H1 (cell line): ENCODE results near the gene DCDC2C. TPM values are rescaled to one million over a fixed set of nuclear protein-coding genes. Genes with fewer than 3 reads are reported as not detected.

ENCODE experiments used
- ATF3 ChIP-seq: IDR thresholded peaks from 2 replicates; pipeline ENCODE4 v1.6.1; 2011; ENCODE audit warnings: low read depth, mild to moderate bottlenecking, low read length; ENCODE audit not compliant: insufficient read depth
- BCL11A ChIP-seq, 2 experiments: IDR thresholded peaks; one replicate each; pipeline ENCODE4 v1.6.1; 2011; ENCODE audit warnings: low read depth in 2 of 2, low read length in 2 of 2, mild to moderate bottlenecking in 2 of 2
- CBX5 ChIP-seq: fragments of 300-800, 300-1000 bp; sonication (generic); IDR thresholded peaks from 2 replicates; pipeline ENCODE4 v1.7.1; 2016; ENCODE audit warnings: antibody characterized with exemption, low read length, low read depth
- RAD21 ChIP-seq, 2 experiments: IDR thresholded peaks in 1 of 2; conservative IDR thresholded peaks in 1 of 2; 2 replicates each; pipeline ENCODE4 v1.6.1; 2011; ENCODE audit warnings: low read depth in 2 of 2, low read length in 2 of 2, improper control_type of control experiment in 1 of 2, inconsistent platforms in 1 of 2, mild to moderate bottlenecking in 1 of 2, moderate library complexity in 1 of 2
- RFX5 ChIP-seq: IDR thresholded peaks from 2 replicates; pipeline ENCODE4 v1.6.1; 2011; ENCODE audit warnings: low read depth, low read length, improper control_type of control experiment, borderline replicate concordance
- SRF ChIP-seq: IDR thresholded peaks from 2 replicates; pipeline ENCODE4 v1.6.1; 2011; ENCODE audit warnings: mild to moderate bottlenecking, low read depth, low read length, moderate library complexity
- polyA plus RNA-seq, 7 experiments: library from polyadenylated mRNA; depleted of rRNA in 3 of 7; stranded (reverse) in 5 of 7; unstranded in 2 of 7; fragments of >200 nt in 5 of 7; fragments of 200-250 nt in 2 of 7; gene quantifications; 1 replicate in 5 of 7; 2 replicates in 1 of 7; 4 replicates in 1 of 7; pipeline versions ENCODE4 v1.2.1 to v1.2.3, GENCODE V29; 2011 to 2013; ENCODE audit warnings: missing spikeins in 2 of 7, mixed read lengths in 2 of 7
- total RNA-seq: library from RNA; stranded (reverse); fragmentation: NEBNext Ultra II Directional; extraction: Animal tissue kit (Norgen Biotek cat#: 25700); gene quantifications from 2 replicates; pipeline ENCODE4 v1.2.1, GENCODE V29; 2021

The DCDC2C gene
- total and polyA plus RNA-seq, 2 of the 8 experiments (the other 6 are each of a cell fraction or from before 2014, with no cell fraction given) = 0.50 TPM; not detected in 1

- TF ChIP-seq SRF = no peak
- peak; percentile 54 to 65 for TF ChIP-seq RAD21 (IDR thresholded peaks at IDR 0.05 in 1 of 2, conservative IDR thresholded peaks at IDR 0.05 in 1 of 2; ENCODE audit: low read depth in 2 of 2, low read length in 2 of 2)
- TF ChIP-seq RFX5 = no peak
- no peak for TF ChIP-seq CBX5
- no peak for TF ChIP-seq ATF3
- TF ChIP-seq BCL11A (IDR thresholded peaks at IDR 0.05; ENCODE audit: low read depth in 2 of 2, low read length in 2 of 2) = no peak
Observed at GRCh38 chr2:3827673-3828575, 124.5 kb downstream of the DCDC2C start (continued).
